Measurements from ENCODE around the gene CAMSAP2.

The CAMSAP2 gene

GRCh38 chr1:200908191-200908868 is 169.6 kb downstream of the CAMSAP2 start:
- POLR2A ChIA-PET: no interaction called here
- no peaks in the 10 kb centered on the region for H3K36me3 ChIP-seq (ENCODE audit: control insufficient read depth in 4 of 4, insufficient read depth in 4 of 4, low read length in 3 of 4)
- H3K27ac ChIP-seq (ENCODE audit: insufficient read depth in 1 of 2, low read depth in 1 of 2, low read length in 2 of 2, poor library complexity in 1 of 2, severe bottlenecking in 2 of 2): no peak overlapping the region
- H3K9me3 ChIP-seq (ENCODE audit: control extremely low read depth in 1 of 5, control insufficient read depth in 4 of 5, insufficient read depth in 2 of 5, low read depth in 1 of 5, low read length in 4 of 5): no peaks in the 10 kb centered on the region
- DNase-seq: no peak
- H3K27me3 ChIP-seq (replicated peaks in 2 of 5; ENCODE audit: control insufficient read depth in 4 of 5, insufficient read depth in 5 of 5, low read length in 4 of 5): no peaks in the 10 kb centered on the region
- no peak overlapping the region for H3K4me3 ChIP-seq (ENCODE audit: control insufficient read depth in 1 of 7, extremely low read depth in 1 of 7, insufficient read depth in 4 of 7, low read depth in 2 of 7, low read length in 6 of 7)
- H3K4me1 ChIP-seq (ENCODE audit: control extremely low read depth in 1 of 4, control insufficient read depth in 4 of 4, insufficient read depth in 4 of 4, low read length in 3 of 4): peaks cover 0 to 14% (median 0%) of the 10 kb centered on the region in 4 experiments
- CTCF ChIA-PET: interaction anchor here (0.6 to 2.3 kb wide), 3 partner anchors 9 to 316 kb away, joined by 3 to 6 read pairs (median 3); no protein-coding TSS in a partner anchor
- WGBS (ENCODE audit: insufficient coverage): 89% methylated on average over 6 of the region's 6 CpGs

- H3K36me3 ChIP-seq (ENCODE audit: control insufficient read depth in 4 of 4, insufficient read depth in 4 of 4, low read length in 3 of 4): no peaks in the 10 kb centered on the region
- H3K4me1 ChIP-seq (ENCODE audit: control extremely low read depth in 1 of 4, control insufficient read depth in 4 of 4, insufficient read depth in 4 of 4, low read length in 3 of 4): peaks cover 0 to 14% (median 0%) of the 10 kb centered on the region in 4 experiments
- ChIA-PET CTCF (interaction anchor here (2.3 kb wide), 1 partner anchor 20 kb away, joined by 6 read pairs; no protein-coding TSS in a partner anchor), POLR2A (interaction anchor here (1.0 kb wide), 1 partner anchor 18 kb away, joined by 3 read pairs; no protein-coding TSS in a partner anchor)
- 71% methylated on average over 5 of the region's 5 CpGs for WGBS (ENCODE audit: insufficient coverage)
- no peaks in the 10 kb centered on the region for H3K9me3 ChIP-seq (ENCODE audit: control extremely low read depth in 1 of 5, control insufficient read depth in 4 of 5, insufficient read depth in 2 of 5, low read depth in 1 of 5, low read length in 4 of 5)
- H3K27ac ChIP-seq (ENCODE audit: insufficient read depth in 1 of 2, low read depth in 1 of 2, low read length in 2 of 2, poor library complexity in 1 of 2, severe bottlenecking in 2 of 2): no peak overlapping the region
- H3K4me3 ChIP-seq (ENCODE audit: control insufficient read depth in 1 of 7, extremely low read depth in 1 of 7, insufficient read depth in 4 of 7, low read depth in 2 of 7, low read length in 6 of 7): no peak overlapping the region
- no peaks in the 10 kb centered on the region for H3K27me3 ChIP-seq (replicated peaks in 2 of 5; ENCODE audit: control insufficient read depth in 4 of 5, insufficient read depth in 5 of 5, low read length in 4 of 5)
- DNase-seq: no peak
Observed at GRCh38 chr1:200909071-200909470, 170.4 kb downstream of the CAMSAP2 start.

DNA sequence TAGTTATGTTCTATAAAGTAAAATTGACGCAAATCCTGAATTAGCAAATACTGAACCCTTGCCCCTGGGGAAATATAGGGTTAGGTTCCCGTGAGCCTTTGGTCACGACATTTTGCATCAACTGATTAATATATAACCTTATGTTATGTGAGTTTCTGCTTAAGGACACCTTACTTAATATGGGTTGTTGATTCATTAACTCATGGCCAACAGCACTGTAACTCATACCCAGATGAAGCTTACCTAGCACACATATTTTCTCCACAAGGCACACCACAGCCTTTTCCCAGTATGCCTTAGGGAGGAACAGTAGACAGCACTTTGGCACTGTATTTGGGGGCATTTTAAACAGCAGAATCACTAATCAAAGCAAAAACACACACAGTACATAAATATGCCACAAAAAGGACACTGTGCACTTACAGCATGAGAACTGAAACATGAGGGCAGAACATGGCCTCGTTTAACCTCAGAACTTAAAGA is 171.1 kb downstream of the CAMSAP2 start:
- CTCF ChIA-PET: no interaction called here
- Histone ChIP-seq H3K27ac (ENCODE audit: insufficient read depth in 1 of 2, low read depth in 1 of 2, low read length in 2 of 2, poor library complexity in 1 of 2, severe bottlenecking in 2 of 2) (no peak overlapping the region), H3K9me3 (ENCODE audit: control extremely low read depth in 1 of 5, control insufficient read depth in 4 of 5, insufficient read depth in 2 of 5, low read depth in 1 of 5, low read length in 4 of 5) (no peaks in the 10 kb centered on the region), H3K27me3 (replicated peaks in 2 of 5; ENCODE audit: control insufficient read depth in 4 of 5, insufficient read depth in 5 of 5, low read length in 4 of 5) (no peaks in the 10 kb centered on the region), H3K36me3 (ENCODE audit: control insufficient read depth in 4 of 4, insufficient read depth in 4 of 4, low read length in 3 of 4) (no peaks in the 10 kb centered on the region), H3K4me1 (ENCODE audit: control extremely low read depth in 1 of 4, control insufficient read depth in 4 of 4, insufficient read depth in 4 of 4, low read length in 3 of 4) (peaks cover 0 to 14% (median 0%) of the 10 kb centered on the region in 4 experiments), H3K4me3 (ENCODE audit: control insufficient read depth in 1 of 7, extremely low read depth in 1 of 7, insufficient read depth in 4 of 7, low read depth in 2 of 7, low read length in 6 of 7) (no peak overlapping the region)
- 80% methylated on average over 1 of the region's 4 CpGs for WGBS (ENCODE audit: insufficient coverage)
- POLR2A ChIA-PET: interaction anchor here (1.0 kb wide), 1 partner anchor 19 kb away, joined by 3 read pairs; no protein-coding TSS in a partner anchor
- no peak for DNase-seq
